Astrocyte of the hippocampus (primary cell): ENCODE data around the gene NOL4L.

Source experiments
- DNase-seq: peaks from one replicate; pipeline ENCODE4 v3.0.0; 2011; ENCODE audit warnings: low read depth, low spot score

NOL4L gene

DNA sequence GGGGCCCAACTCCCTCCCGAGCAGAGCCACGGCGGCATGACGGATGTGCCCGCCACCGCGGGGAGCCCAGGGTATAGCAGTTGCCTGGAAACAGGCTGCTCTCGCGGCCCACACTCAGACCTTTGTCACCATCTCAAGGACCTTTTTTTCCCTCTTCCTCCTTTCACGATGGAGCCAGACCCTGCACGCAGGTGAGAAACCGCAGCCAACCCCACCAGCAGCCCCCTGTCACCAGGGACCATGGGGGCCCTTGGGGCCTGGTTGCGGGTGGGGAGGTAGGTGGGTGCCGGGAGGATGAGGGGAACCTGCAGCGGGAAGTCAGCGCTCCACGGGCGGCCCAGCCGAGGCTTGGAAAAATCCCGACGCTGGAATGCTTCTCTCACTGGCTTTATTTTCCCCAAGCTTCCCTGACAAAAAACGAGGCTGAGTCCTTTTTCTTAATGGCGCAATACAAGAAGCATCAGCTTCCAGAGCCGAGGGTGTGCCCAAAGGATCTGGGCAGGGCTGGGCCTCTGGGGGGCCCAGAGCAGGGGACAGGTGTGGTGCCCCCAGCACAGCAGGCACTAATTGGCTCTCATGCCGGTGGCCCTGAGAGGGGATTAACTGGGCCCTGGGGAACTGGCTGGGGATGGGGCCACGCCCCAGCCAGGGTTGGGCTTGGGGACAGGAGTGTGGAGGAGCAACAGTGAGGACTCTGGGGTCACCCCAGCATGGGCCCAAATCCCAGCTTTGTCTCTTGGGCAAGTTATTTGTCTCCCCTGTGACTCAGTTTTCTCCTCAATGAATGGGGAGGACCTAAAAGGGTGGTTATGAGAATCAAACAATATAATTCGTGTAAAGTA, 23.9 kb downstream of the NOL4L start:
- no peak for DNase-seq

DNA sequence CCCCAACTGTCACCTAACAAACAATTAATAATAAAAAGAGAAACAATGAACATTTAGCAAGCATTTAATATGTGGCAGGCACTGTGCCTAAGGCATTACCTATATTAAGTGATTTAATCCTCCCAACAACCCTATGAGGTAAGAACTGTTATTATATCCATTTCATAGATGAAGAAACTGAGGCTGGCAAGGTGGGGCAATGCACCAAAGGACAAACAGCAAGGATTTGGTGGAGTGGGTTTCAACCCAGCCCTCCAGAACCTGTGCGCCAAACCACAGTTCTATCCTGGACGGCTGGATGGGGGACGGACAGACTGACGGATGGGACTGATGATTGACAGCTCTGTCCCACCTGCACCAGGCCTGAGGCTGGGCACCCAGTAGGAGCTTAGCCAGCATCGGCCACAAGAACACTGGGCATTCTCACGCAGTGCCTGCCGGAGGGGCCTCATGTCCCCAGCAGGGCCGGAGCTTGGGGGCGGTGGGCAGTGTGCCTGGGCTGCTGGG, 24.6 kb downstream of the NOL4L start:
- DNase-seq, result no peak

DNA sequence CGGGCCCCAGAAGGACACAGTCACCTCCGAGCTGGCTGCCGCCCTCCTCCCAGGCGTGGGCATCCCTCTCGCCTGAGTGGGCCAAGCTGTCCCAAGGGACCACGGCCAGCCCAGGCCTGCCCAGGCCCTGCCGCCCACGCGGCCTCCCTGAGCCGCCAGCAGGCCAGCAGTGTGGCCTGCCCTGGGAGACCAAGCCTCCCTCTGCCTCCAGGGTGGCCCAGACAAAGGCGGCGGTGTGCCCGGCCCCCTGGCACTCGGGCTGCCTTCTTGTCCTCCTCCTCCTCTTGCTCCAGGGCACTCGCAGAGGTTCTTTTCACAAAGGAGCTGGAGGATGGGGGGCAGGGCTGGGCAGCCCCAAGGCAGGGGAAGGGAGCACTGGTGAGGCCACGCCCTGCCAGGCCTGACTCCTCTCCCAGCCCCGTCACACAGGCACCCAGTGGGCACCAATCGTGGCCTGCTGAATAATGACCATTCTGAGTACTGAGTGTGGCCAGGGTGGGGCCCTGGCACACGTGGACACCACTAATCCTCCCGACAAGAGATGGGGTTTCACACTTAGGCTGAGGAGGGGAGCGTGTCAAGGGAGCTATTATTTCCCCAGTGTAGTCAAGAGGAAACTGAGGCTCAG, 25.3 kb downstream of the NOL4L start:
- no peak for DNase-seq

DNA sequence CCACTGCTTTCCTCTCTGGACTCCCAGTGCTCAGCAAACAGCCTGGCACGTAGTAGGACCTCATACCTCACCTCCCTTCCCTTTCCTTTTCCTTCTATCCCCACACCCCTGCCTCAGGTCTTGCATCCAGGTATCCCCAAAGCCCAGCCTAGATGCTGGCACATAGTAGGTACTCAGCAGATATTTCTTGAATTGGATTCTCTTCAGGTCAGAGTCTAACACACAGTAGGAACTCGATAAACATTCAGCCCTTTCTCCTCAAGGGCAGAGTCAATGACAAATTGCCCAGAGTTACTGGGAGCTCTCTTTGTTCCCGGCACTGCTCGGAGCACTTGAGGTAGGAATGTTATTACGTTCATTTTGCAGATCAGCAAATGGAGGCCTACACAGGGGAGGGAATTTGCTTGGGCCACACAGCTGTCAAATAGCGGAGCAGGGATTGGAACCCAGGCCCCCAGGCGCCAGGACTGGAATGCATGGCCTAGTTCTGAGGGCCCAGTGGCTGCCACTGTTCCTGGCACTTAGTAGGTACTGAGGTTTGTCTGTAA, 25.9 kb downstream of the NOL4L start:
- DNase-seq, result no peak

DNA sequence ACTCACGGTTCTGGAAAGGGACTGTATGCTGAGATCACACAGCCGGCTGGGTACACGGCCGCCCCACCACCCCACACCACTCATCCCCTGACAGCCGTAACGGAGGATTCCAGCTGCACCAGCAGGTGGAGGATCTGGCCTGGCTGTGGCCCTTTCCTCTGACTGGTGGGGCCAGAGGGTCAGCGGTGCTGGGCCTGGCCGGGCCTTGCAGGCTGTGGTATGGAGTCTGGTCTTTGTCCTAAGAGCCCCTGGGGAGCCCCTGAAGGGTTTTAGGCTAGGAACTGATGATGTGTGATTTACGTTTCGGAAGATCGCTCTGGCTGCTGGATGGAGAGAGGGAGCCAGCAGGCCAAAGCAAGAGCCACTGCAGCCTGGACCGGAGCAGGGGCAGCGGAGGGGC, 26.6 kb downstream of the NOL4L start:
- no peak for DNase-seq

DNA sequence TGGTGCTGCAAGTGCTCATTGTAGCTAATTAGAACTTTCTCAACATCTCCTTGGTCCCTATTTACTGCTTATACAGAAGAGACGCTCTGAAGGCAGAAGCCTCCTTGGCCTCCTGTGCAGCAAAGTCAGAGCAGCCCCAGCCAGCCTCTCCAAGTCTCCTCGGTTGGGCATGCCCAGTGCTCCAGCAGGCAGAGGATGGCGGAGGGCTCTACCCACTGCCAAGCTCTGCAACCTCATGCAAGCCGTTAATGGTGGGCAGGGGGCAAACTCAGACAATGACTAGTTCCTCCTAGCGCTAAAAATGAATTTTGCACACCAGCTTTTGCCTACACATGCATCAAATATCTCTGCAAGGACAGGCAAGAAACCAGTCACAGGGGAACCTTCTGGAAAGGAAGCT, 27.8 kb downstream of the NOL4L start:
- no peak for DNase-seq

DNA sequence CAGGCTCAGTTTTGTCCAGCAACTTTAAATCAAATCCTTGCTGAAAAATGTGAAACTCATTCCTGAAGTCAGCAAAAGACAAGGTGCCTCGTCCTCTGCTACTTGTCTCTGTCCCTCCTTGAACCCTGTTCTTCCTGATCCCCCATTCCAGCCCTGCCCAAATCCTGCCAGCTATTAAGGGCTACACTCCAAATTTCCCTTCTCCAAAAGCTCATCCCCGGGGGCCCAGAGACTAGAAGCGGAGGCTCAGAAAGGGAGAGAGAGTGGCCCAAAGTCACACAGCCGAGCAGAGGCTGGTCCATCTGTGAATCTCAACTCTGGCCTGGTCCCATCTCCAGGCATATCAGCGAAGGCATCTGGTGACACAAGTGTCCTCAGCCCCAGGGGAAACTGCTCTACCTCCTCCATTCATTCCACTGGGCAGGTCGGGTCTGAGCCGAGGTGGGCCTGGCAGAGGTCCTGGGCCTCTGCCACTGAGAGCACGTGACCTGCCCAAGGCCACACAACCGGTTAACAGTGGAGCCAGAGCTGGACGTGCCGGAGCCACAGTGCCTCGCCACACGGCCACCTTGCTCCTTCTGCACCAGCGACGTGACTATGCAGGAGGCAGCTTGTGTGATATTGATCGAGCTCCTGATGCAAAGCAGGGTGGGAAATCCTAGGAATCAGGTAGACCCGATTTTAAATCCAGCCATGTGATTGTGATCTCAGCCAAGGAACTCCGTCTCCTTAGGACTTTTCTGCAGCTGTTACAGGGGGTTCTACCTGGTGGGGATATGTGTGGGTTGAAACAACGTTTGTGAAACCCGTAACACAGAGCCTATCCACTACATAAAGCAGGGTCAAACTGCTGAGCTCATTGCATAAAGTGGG, 28.6 kb downstream of the NOL4L start:
- no peak for DNase-seq

DNA sequence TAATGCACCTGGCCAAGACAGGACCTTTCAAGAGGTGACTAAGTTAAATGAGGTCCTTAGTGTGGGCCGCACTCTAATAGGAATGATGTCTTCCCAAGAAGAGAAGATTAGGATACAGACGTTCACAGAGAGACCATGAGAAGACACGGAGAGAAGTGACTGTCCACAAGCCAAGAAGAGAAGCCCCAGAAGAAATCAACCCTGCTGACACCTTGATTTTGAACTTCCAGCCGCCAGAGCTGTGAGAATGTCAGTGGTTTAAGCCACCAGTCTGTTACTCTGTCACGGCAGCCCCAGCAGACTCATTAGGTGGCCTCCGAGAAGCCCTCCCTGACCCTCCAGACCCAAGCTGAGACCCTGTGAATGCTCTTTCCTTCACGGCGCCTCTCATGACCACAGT, 29.5 kb downstream of the NOL4L start:
- no peak for DNase-seq

DNA sequence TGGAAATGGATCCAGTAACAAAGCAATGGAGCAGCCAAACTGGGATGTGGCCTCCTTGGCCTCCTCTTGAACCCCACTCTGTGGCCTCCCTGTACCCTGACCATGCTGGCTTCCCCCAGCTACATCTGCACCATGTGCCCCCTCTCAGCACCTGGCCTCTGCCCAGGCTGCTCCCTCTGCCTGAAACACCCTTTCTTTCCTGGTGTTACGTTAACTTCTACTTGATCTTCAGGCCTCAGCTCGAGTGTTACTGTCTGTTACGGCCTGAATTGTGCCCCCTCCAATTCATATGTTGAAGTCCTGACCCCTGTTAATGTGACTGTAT, 30.2 kb downstream of the NOL4L start:
- DNase-seq, result no peak

DNA sequence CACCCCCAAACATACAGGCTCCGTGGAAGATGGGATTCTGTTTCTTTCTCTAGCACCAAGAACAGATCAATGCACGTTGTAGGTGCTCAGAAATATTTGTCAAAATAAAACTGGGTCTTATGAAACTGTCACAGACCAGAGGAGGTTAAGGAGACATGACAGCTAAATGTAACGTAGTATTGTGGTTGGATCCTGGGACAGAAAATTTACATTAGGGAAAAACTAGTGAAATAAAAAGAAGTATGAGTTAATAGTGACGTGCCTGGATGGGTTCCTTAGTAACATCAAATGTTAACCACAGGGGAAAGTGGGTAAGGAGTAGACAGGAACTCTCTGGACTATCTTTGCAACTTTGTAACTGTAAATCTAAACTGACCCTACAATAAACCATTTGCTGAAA, 31.5 kb downstream of the NOL4L start:
- no peak for DNase-seq

DNA sequence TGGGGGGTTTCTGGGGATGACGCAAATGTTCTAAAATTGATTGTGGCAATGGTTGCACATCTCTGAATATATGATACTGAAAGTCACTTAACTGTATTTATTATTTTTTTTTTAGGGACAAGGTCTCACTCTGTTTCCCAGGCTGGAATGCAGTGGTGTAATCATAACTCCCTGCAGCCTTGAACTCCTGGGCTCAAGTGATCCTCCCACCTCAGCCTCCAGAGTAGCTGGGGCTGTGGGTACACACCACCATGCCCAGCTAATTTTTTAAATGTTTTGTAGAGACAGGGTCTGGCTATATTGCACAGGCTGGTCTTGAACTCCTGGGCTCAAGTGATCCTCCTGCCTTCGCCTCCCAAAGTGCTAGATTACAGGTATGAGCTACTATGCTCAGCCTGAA, 33.4 kb downstream of the NOL4L start:
- no peak for DNase-seq

DNA sequence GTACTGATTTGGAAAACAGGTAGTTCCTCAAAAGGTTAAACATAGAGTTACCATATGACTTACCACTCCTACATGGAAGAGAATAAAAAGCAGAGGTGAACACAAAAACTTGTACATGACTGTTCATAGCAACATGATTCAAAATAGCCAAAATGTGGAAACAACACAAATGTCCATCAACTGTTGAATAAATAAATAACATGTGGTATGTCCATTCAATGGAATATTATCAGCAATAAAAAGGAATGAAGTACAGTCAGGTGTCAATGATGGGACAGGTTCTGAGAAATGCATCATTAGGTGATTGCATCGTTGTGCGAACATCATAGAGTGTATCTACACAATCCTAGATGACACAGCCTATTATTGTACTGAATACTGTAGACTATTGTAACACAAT, 35.3 kb downstream of the NOL4L start:
- no peak for DNase-seq

DNA sequence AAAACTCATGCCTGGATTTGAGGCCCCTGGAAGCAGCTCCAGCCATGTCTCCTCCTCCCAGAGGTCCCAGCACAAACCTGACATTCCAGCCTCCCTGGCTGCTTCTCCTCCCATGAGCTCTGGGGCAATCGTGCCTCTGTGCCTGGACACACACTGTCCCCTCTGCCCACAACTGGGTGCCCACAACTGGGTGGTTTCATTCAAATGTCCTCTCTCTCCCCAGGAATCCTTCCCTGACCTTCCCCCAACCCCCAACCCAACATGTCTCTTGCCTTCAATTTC, 37.4 kb downstream of the NOL4L start:
- DNase-seq, result no peak

DNA sequence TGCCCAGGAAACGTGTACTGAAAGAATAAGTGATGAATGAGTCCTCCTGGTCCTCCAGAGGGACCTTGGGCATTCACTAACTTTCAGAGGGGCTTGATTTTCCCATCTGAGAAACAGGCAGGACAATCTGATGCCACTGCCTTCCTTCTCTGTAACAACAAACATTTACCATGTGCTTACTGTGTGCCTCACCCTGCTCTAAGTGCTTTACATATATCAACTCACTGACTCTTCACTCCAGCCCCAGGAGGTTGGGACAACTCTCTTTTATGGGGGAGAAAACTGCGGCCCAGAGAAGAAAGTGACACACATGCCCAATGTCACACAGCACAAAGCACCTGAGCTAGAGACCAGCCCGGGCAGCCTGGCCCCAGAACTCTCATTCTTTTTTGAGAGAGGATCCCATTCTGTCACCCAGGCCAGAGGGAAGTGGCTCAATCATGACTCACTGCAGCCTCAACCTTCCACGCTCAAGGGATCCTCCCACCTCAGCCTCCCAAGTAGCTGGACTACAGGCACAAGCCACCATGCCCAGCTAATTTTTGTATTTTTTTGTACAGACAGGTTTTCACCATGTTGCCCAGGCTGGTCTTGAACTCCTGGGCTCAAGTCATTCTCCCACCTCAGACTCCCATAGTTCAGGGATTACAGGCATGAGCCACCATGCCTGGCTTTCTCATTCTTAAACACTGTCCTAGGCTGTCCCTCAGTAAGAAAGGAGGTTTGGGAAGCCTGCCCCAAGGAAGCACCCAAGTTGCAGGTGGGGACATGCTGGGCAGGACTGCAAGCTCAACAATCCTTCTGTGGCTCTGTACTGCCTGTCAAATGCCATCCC, 38.0 kb downstream of the NOL4L start:
- no peak for DNase-seq

DNA sequence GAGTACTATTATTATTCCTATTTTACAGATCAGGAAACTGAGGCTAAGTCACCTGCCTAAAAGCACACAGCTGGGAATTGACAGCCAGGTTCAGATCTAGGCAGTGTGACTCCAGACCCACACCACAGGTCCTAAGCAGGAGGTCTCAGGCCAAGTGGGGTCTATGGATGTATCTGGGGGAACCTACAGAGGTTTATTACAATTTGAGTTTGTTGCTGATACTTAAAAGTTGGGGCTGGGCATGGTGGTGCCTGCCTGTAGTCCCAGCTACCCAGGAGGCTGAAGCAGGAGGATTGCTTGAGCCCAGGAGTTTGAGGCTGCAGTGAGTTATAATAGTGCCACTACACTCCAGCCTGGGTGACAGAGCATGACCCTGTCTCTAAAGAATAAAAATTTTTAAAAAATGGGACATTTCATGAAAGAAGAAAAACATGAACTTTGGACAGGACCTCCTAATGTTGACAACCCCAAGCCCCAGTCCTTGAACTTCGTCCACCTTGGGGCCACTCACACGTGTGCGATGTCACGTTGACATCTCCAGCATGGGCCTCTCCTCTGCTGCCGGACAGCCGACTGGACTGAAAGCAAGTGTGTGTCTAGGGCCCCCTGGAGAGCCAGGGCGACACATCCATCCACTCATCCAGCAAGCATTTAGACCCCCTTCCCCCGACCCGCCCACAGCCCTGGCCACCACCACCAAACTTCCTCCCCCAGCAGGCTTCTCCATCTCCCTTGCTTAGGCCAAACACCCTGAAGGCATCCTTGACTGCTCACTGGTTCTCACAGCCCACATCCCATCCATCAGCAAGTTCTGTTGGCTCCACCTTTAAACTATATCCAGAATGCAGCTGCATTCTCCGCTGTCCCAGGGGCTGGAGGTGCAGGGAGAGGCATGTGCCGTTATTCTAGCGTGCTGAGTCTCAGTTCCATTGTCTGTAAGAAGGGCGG, 40.0 kb downstream of the NOL4L start:
- no peak for DNase-seq

DNA sequence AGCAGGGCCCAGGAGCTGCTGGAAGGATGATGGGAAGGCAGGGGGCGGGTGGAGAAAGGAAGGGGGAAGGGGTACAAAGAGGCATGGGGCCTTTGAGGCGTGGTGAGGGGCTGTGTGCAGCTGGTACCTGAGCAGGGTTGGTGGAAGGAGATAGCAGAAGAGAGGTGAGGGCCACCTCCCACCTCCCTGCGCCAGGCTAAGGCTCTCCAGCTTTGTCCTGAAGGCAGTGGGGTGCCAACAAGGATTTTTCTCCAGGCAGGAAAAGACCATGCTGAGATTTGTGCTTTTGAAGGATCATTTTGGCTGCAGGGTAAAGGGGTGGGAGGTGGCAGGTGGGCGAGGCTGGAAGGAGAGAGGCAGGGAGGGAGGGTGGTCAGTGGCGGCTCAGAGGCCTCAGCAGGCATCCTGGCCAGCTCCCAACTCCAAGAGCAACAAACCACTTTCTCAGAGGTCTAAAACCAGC, 40.8 kb downstream of the NOL4L start:
- DNase-seq, result no peak

DNA sequence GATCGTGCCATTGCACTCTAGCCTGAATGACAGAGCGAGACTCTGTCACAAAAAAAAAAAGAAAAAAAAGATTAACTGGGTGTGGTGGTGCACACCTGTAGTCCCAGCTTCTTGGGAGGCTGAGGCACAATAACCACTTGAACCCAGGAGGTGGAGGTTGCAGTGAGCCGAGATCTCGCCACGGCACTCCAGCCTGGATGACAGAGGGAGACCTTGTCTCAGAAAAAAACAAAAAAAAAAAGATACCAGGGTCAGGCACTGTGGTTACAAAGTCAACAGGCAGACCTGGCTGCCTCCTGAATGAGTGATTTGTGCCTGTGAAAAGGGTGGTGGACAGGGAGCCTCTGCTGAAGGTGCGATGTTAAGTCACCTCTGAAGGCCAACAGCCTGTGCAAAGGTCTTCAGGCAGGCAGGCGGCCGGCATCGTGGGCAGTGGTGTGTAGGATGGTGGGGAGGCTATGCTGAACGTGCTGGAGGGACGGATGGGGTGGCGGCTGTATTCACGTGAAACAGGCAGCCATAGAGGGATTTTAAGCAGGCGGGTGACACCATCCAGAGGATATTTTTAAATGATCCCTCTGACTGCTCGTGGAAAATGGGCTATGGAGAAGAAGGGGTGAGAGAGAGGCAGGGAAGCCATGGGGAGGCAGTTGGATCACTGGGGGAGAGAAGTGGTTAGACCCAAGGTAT, 41.4 kb downstream of the NOL4L start:
- DNase-seq, result no peak

DNA sequence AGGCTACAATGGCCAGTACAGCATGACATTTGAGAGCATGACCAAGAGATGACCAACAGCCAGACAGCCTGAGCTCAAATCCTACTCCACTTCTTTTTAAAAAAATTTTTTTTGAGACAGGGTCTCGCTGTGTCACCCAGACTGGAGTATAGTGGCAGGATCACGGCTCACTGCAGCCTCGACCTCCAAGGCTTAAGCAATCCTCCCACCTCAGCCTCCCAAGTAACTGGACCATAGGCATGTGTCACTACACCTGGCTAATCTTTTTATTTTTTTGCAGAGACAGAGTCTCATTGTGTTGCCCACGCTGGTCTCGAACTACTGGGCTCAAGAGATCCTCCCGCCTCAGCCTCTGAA, 42.9 kb downstream of the NOL4L start:
- no peak for DNase-seq

DNA sequence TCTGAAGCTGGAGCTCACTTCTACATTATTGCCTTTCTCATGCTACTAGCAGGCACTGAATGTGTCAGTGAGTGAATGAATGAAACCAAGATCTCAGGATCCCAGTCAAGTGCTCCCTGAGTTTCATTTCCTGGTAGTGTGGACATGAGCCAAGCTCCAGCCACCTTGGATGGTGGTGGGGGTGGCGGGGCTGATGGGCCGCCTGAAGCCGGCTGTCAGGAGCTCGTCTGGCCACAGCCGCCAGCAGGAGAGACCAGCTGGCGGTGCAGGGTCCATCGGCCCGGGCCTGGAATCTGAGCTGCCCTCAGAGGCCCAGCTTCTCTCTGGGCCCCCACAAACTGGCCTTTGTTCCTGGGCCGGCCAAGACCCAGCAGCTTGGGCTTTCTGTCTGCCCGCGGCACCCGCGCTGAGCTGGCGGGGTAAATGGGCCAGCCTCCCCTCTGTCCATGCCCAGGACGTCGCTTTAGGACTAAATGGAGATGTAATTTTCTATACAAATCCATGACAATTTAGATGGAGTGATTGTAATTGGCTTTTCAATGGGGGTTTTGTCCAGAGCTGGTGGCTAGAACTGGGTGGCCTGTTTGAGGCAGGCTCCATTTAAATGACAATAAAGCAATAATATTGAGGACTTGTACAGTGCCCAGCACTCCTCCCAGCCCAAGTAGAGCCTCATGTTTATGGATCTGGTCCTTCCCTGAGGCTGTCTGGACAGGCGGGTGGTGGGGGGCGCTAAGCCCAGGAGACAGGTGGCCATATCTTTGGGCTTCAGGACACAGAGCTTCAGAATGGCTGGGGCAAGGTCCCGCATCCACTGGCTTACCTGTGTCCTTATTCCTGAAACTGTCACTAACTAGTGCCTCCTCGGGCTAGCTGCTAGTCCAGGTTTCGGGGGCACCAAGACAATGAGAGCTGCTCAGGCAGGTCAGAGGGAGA, 43.5 kb downstream of the NOL4L start:
- DNase-seq, result peak; percentile 46
